ENCODE data around the gene CHAC1. TPM values are rescaled to one million over a fixed set of nuclear protein-coding genes. Genes with fewer than 3 reads are reported as not detected.

CHAC1 gene
- polyA plus RNA-seq, 3 donors, result 0.15 TPM; not detected in 2

GRCh38 chr15:40968290-40969085, 15.2 kb downstream of the CHAC1 start:
- H3K9ac ChIP-seq (ENCODE audit: insufficient read depth, low read length, poor library complexity, severe bottlenecking), result no peak overlapping the region
- no peaks in the 10 kb centered on the region for H3K36me3 ChIP-seq (replicated peaks in 1 of 2; ENCODE audit: control insufficient read depth in 1 of 2, insufficient read depth in 2 of 2, low read length in 2 of 2)
- no peaks in the 10 kb centered on the region for H3K79me2 ChIP-seq (ENCODE audit: insufficient read depth, low read length)
- no peaks in the 10 kb centered on the region for H3K4me1 ChIP-seq (ENCODE audit: control insufficient read depth in 1 of 2, insufficient read depth in 2 of 2, low read length in 2 of 2)
- Mint-ChIP-seq H3K36me3 (no peaks in the 10 kb centered on the region), H3K9me3 (no peaks in the 10 kb centered on the region), H3K27ac (no peak overlapping the region), H3K4me3 (no peak overlapping the region), H3K4me1 (no peaks in the 10 kb centered on the region), H3K27me3 (ENCODE audit: low read depth in 3 of 3) (peaks cover 2 to 3% (median 2%) of the 10 kb centered on the region in 3 donors)
- no peaks in the 10 kb centered on the region for H3K9me3 ChIP-seq (replicated peaks in 1 of 2; ENCODE audit: control insufficient read depth in 1 of 2, insufficient read depth in 1 of 2, low read length in 2 of 2)
- H3K27me3 ChIP-seq (ENCODE audit: control insufficient read depth in 2 of 2, insufficient read depth in 2 of 2, low read length in 2 of 2), result no peaks in the 10 kb centered on the region
- WGBS (ENCODE audit: insufficient coverage), result 87% methylated on average over 3 of the region's 7 CpGs
- H4K20me1 ChIP-seq (ENCODE audit: insufficient read depth, low read length), result no peaks in the 10 kb centered on the region
- H2AFZ ChIP-seq (ENCODE audit: insufficient read depth, low read depth, low read length, poor library complexity, severe bottlenecking), result no peak overlapping the region
- no peak overlapping the region for H3K4me3 ChIP-seq (replicated peaks in 1 of 3; ENCODE audit: low read depth in 2 of 3, low read length in 3 of 3)
- DNase-seq, result no peak
- H3K4me2 ChIP-seq (replicated peaks; ENCODE audit: extremely low read depth, low read length, poor library complexity, severe bottlenecking), result no peak overlapping the region
- no peak overlapping the region for H3K27ac ChIP-seq (ENCODE audit: low read depth in 1 of 2, low read length in 2 of 2)
- no peak for TF ChIP-seq CTCF (IDR thresholded peaks at IDR 0.05)
- intact Hi-C loops (cut with micrococcal nuclease), result no loop called here

GRCh38 chr15:40969363-40969762, 16.1 kb downstream of the CHAC1 start:
- peaks cover 0 to 3% of the 10 kb centered on the region in 2 donors for H3K36me3 Mint-ChIP-seq

More at GRCh38 chr15:40969363-40969762, 16.1 kb downstream of the CHAC1 start:
- intact Hi-C loops (cut with micrococcal nuclease), result no loop called here
- Mint-ChIP-seq H3K9me3 (no peaks in the 10 kb centered on the region), H3K27ac (no peak overlapping the region), H3K4me3 (no peak overlapping the region), H3K27me3 (ENCODE audit: low read depth in 3 of 3) (peaks cover 2 to 5% (median 3%) of the 10 kb centered on the region in 3 donors), H3K4me1 (no peaks in the 10 kb centered on the region)
- Histone ChIP-seq H3K9me3 (replicated peaks in 1 of 2; ENCODE audit: control insufficient read depth in 1 of 2, insufficient read depth in 1 of 2, low read length in 2 of 2) (no peaks in the 10 kb centered on the region), H2AFZ (ENCODE audit: insufficient read depth, low read depth, low read length, poor library complexity, severe bottlenecking) (no peak overlapping the region), H3K79me2 (ENCODE audit: insufficient read depth, low read length) (no peaks in the 10 kb centered on the region), H3K4me1 (ENCODE audit: control insufficient read depth in 1 of 2, insufficient read depth in 2 of 2, low read length in 2 of 2) (no peaks in the 10 kb centered on the region), H3K4me3 (replicated peaks in 1 of 3; ENCODE audit: low read depth in 2 of 3, low read length in 3 of 3) (no peak overlapping the region), H3K27me3 (ENCODE audit: control insufficient read depth in 2 of 2, insufficient read depth in 2 of 2, low read length in 2 of 2) (no peaks in the 10 kb centered on the region), H3K4me2 (replicated peaks; ENCODE audit: extremely low read depth, low read length, poor library complexity, severe bottlenecking) (no peak overlapping the region), H4K20me1 (ENCODE audit: insufficient read depth, low read length) (no peaks in the 10 kb centered on the region), H3K36me3 (replicated peaks in 1 of 2; ENCODE audit: control insufficient read depth in 1 of 2, insufficient read depth in 2 of 2, low read length in 2 of 2) (no peaks in the 10 kb centered on the region), H3K27ac (ENCODE audit: low read depth in 1 of 2, low read length in 2 of 2) (no peak overlapping the region), H3K9ac (ENCODE audit: insufficient read depth, low read length, poor library complexity, severe bottlenecking) (no peak overlapping the region)
- TF ChIP-seq CTCF (IDR thresholded peaks at IDR 0.05), result no peak
- 96% methylated on average over 4 of the region's 8 CpGs for WGBS (ENCODE audit: insufficient coverage)
- no peak for DNase-seq
